NCI-H446 treated with DMSO at 0.1 percent for 48 hours (cell line): ENCODE measurements around the gene SIGLEC1.
A peak's percentile ranks its signal among the peaks of the same experiment; 100 is the strongest.

Experiments used
- DNase-seq: peaks from one replicate; lab custom pipeline; 2025; lab: John Stamatoyannopoulos, UW

Gene SIGLEC1

GRCh38 chr20:3712279-3712873 lies at the start of gene SIGLEC1:
Gene SIGLEC1 (minus strand): TSS chr20:3712600. CDS start chr20:3707128, 5,472 bp downstream.
- DNase-seq, result no peak

DNA sequence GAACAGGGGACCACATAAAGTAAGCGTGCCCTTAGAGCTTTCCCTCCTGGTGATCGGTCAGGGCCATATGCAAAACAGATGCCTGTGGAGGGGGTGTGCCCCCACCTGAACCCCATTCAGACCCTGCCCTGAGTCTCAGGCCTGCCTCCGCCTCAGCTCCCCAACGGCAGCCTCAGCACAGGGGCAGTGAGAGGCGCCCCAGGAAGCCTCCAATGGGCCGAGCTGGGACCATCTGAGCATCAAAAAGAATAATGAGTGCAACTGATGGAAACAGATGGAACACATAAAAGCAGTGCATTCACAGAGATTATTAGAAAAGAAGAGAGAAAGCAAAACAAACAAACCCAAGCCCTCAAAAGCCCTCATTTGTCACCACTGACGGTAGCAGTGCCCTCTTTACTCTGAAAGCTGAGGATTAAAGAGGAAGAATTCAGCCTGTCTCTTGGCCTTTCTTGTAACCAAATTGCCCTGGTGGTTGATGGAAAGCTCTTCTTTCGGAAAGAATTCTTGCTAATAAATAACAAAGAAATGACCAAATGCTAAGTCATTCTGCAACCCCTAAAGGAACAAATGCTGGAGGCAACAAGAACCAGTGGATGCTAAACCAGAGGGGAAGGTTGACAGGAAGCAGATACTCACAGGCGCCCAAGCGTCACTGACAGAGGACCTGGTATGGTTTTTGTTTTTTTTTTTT lies 48.4 kb upstream of the SIGLEC1 start:
- DNase-seq, result no peak

- no peak for DNase-seq
Measured at GRCh38 chr20:3759884-3760283, 47.5 kb upstream of the SIGLEC1 start.

GRCh38 chr20:3759316-3759823 lies 47.0 kb upstream of the SIGLEC1 start:
- no peak for DNase-seq

DNA sequence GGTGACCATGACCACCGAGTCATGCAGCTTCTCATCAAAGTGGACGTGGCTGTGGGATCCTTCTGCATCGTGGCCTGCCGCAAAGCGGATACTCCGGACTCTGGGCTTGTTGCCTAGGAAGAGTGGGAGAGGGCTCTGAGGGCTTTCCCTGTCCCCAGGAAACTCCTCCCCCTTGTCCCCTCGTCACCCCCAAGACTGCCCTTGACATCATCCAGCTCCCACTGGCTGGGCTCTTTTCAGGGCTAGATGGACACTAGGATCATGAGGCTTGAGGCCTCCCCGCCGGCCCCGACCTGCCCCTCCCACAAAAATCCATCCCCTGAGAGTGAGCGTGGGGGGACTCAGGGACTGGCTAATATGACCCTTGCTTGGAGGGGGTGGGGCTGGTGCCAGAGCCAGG lies 46.2 kb upstream of the SIGLEC1 start:
- DNase-seq, result no peak

- no peak for DNase-seq
Measured at GRCh38 chr20:3757268-3757667, 44.9 kb upstream of the SIGLEC1 start.

- DNase-seq, result no peak
Measured at GRCh38 chr20:3755814-3756480, 43.5 kb upstream of the SIGLEC1 start.

GRCh38 chr20:3755269-3755668 lies 42.9 kb upstream of the SIGLEC1 start:
- no peak for DNase-seq

GRCh38 chr20:3754276-3754630 lies 41.9 kb upstream of the SIGLEC1 start:
- no peak for DNase-seq

DNA sequence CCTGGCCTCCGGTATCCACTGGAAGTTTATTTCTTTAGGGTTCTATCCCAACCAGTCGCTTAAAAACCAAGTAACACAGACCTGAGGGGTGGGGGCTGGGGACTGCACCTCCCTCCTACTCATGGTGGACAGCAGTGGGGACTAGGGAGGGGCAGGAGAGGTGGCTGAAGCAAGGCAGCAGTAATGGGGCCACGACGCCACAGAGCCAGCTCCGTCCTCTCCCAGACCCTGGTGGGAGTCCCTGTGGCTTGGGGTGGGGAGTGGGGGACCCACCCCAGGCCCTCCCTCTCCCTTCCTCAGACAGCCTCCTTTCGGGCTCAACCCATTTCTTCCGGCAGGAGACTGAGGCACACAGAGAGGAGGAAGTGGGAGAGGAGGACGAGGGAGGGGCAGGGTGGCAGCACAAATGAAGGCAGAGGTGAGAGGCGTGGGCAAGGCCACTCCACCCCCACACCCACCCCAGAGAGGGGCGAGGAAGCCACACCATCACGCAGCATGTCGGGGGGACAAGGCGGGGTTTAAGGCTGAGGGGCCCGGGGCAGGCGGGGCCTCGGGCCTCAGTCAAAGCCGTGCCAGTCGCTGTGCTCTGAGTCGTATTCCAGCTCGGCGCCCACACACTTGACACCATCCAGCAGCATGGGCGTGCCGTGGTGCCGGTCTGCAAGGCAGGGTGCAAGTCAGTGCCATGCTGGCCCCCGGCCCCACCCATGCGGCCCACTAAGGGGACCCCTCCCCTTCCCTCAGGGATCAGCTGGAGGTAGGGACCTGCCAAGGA lies 41.3 kb upstream of the SIGLEC1 start:
- no peak for DNase-seq

DNA sequence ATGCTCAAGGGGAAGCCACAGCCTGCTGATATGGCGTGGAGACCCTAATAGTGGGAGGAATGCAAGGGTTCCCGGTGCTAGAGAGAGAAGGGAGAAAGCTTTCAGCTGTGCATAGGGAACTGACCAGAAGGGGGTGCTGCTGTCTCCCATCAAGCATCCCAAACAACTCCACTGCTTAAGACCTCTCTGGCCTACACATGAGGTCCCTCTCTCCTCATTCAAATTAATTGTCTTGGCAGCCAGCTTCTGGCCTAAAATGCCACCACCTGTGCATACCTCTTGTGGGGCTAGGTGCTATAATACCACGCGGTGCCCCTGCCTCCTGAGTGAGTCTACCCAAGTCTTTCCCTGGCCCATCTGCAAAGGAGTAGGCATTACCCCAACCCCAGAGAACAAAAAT lies 40.7 kb upstream of the SIGLEC1 start:
- no peak for DNase-seq

- DNase-seq, result no peak
Measured at GRCh38 chr20:3752386-3752759, 40.0 kb upstream of the SIGLEC1 start.

DNA sequence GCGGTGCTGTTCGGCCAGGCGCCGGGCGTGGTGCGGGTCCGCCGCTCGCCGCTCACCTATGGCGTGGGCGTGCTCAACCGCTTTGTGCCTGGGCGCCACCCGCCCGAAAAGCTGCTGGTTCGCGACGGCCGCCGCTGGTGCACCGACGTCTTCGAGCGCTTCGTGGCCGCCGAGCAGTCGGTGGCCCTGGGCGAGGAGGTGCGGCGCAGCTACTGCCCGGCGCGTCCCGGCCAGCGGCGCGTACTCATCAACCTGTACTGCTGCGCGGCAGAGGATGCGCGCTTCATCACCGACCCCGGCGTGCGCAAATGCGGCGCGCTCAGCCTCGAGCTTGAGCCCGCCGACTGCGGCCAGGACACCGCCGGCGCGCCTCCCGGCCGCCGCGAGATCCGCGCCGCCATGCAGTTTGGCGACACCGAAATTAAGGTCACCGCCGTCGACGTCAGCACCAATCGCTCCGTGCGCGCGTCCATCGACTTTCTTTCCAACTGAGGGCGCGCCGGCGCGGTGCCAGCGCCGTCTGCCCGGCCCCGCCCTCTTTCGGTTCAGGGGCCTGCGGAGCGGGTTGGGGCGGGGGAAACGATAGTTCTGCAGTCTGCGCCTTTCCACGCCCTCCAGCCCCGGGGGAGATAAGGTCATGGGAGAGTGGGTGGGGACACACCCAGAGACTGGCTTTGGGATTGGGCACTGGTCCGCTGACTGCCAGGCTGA lies 39.4 kb upstream of the SIGLEC1 start:
- DNase-seq, result no peak

DNA sequence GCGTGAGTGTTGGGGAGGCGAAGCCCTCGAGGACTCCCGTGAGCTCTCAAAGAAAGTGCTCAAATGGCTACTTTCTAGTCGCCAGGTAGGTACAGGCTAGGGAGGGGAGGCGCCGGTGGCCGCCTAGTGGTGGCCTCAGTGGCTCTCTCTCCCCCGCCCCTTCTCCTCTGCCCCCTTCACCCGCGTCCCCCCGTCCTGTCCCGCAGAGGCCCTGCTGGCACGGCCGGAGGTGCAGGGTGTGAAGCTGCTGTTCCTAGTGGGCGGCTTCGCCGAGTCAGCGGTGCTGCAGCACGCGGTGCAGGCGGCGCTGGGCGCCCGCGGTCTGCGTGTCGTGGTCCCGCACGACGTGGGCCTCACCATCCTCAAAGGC lies 38.9 kb upstream of the SIGLEC1 start:
- DNase-seq, result no peak

DNA sequence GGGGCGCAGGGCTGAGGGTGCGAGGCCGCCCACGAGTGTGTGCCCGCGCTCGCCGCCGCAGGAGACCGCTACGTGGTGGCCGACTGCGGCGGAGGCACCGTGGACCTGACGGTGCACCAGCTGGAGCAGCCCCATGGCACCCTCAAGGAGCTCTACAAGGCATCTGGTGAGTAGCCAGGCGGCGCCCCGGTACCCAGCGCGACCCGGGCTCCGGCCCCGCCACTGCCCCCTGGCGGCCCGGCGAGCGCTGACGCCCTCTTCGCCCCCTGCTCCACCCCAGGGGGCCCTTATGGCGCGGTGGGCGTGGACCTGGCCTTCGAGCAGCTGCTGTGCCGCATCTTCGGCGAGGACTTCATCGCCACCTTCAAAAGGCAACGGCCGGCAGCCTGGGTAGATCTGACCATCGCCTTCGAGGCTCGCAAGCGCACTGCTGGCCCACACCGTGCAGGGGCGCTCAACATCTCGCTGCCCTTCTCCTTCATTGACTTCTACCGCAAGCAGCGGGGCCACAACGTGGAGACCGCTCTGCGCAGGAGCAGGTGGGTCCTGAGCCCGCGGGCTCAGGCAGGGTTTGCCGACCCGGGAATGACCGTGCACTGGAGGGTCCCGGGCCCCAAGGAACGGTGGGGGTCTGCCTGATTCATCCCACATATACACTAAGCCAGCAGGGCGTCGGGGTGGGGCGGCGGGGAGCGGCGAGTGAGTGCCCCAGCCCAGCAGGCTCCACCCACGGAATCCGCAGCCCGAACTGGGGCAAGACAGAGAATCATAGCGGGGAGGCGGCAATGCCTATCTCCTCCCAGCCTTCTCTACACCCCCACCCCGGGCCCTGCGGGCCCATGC lies 37.5 kb upstream of the SIGLEC1 start:
- peak; percentile 10 for DNase-seq

- no peak for DNase-seq
Measured at GRCh38 chr20:3749087-3749688, 36.8 kb upstream of the SIGLEC1 start.

GRCh38 chr20:3748073-3748472 lies 35.7 kb upstream of the SIGLEC1 start:
- DNase-seq, result no peak

DNA sequence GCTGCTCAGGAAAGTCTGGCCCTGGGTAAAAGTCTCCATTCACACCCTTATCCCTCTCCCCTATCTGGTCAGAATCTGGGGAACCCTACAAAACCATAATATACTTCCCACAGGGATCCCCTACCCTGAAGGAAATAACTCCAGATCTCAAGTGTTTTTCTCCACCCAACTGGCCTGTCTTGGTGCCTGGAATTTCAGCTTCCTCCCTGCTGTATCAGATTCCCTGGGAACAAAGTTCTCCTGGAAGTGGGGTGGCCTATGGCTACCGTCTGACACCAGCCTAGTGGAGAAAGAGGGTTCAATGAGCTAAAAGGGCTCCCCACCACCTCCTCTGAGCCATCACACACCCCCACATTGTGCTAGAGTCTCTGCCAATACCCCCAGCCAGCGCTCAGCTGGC lies 35.1 kb upstream of the SIGLEC1 start:
- DNase-seq, result no peak

DNA sequence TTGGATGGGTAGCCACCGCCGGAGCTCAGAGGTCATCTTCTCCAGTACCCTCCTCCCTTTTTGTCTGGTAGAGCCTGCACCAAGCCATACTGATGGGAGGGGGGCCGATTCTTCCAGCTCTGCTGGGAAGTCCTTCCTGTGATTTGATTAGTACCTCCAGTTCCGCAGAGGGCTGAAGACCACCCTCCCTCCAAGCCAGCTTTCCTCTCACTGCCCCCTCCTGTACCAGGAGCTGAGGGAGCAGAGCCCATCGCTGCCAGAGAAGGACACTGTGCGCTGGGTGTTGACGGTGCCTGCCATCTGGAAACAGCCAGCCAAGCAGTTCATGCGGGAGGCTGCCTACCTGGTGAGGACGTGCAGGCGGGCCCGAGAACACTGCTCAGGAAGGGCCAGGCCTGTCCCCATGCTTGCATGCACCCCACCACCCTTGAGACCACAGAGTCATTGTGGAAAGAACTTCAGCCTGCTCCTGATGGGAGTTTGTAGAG lies 33.3 kb upstream of the SIGLEC1 start:
- no peak for DNase-seq
